GM06990 (cell line): ENCODE measurements around the gene ACTG2.
"Not testable (repeated sequence)": the region's sequence is repeated elsewhere in the genome, so short reads cannot be mapped to it uniquely, and the experiment has no call there.

Experiments used
- DNase-seq: peaks from one replicate; pipeline ENCODE4 v3.0.0-alpha.2; 2011; ENCODE audit not compliant: insufficient read length; ENCODE audit errors: extremely low read depth
- H3K27me3 ChIP-seq: replicated peaks from 2 replicates; pipeline ENCODE4 v1.6.0; 2011; ENCODE audit warnings: low read length; ENCODE audit not compliant: control insufficient read depth, insufficient read depth
- H3K36me3 ChIP-seq: 2 replicates; pipeline ENCODE4 v1.5.1; 2011; ENCODE audit warnings: low read length; ENCODE audit not compliant: control insufficient read depth, insufficient read depth
- H3K4me3 ChIP-seq: replicated peaks from 2 replicates; pipeline ENCODE4 v1.5.1; 2011; ENCODE audit warnings: low read depth, mild to moderate bottlenecking, control low read depth, low read length
- CTCF ChIP-seq: IDR thresholded peaks from 2 replicates; pipeline ENCODE4 v1.5.1; 2011; ENCODE audit warnings: low read length, control low read depth, mild to moderate bottlenecking, inconsistent platforms; ENCODE audit not compliant: insufficient read depth, poor library complexity, severe bottlenecking

The ACTG2 gene

GRCh38 chr2:73899801-73900336 is 7.1 kb downstream of the ACTG2 start:
- TF ChIP-seq CTCF = no peak
- H3K4me3 ChIP-seq = no peak overlapping the region
- no peaks in the 10 kb centered on the region for H3K36me3 ChIP-seq
- H3K27me3 ChIP-seq = no peaks in the 10 kb centered on the region
- DNase-seq = no peak

GRCh38 chr2:73901143-73901542 is 8.3 kb downstream of the ACTG2 start:
- Histone ChIP-seq H3K4me3 (no peak overlapping the region), H3K36me3 (no peaks in the 10 kb centered on the region), H3K27me3 (no peaks in the 10 kb centered on the region)
- TF ChIP-seq CTCF = no peak
- DNase-seq = no peak

GRCh38 chr2:73902284-73902683 is 9.5 kb downstream of the ACTG2 start:
- Histone ChIP-seq H3K36me3 (no peaks in the 10 kb centered on the region), H3K4me3 (no peak overlapping the region), H3K27me3 (no peaks in the 10 kb centered on the region)
- TF ChIP-seq CTCF = no peak
- DNase-seq = no peak

- no peak for DNase-seq
- no peaks in the 10 kb centered on the region for H3K36me3 ChIP-seq
- no peaks in the 10 kb centered on the region for H3K27me3 ChIP-seq
- no peak for TF ChIP-seq CTCF
- no peak overlapping the region for H3K4me3 ChIP-seq
Measured at GRCh38 chr2:73903313-73903712, 10.5 kb downstream of the ACTG2 start.

GRCh38 chr2:73903949-73904613 is 11.3 kb downstream of the ACTG2 start:
- not testable (repeated sequence) for DNase-seq, H3K27me3 ChIP-seq, H3K36me3 ChIP-seq, H3K4me3 ChIP-seq

- no peak for TF ChIP-seq CTCF
- Histone ChIP-seq H3K4me3 (no peak overlapping the region), H3K36me3 (no peaks in the 10 kb centered on the region), H3K27me3 (no peaks in the 10 kb centered on the region)
- DNase-seq = no peak
Measured at GRCh38 chr2:73904952-73905351, 12.1 kb downstream of the ACTG2 start.
